DND-41 (cell line): ENCODE results near the gene OPRL1.

Experiments used
- ATAC-seq: fragments of 200-7000 bp; cut with Tn5 transposase; 3 replicates; pipeline ENCODE4 v1.9.1; 2021; ENCODE audit warnings: low read depth; ENCODE audit not compliant: insufficient read depth
- DNase-seq: peaks from one replicate; pipeline ENCODE4 v3.0.0-alpha.2; 2020
- H2AFZ ChIP-seq: 2 replicates; pipeline ENCODE4 v1.6.0; 2012; ENCODE audit warnings: low read depth, low read length
- H3K27ac ChIP-seq: 2 replicates; pipeline ENCODE4 v1.5.1; 2012; ENCODE audit warnings: low read length, inconsistent platforms
- H3K27me3 ChIP-seq: fragments of 200-600 bp; sonication (generic); 2 replicates; pipeline ENCODE4 v1.6.0; 2012; ENCODE audit warnings: low read length, mild to moderate bottlenecking, inconsistent platforms; ENCODE audit not compliant: insufficient read depth, poor library complexity
- H3K36me3 ChIP-seq: 2 replicates; pipeline ENCODE4 v1.5.1; 2012; ENCODE audit warnings: low read length, inconsistent platforms; ENCODE audit not compliant: insufficient read depth
- H3K4me1 ChIP-seq: 2 replicates; pipeline ENCODE4 v1.5.1; 2012; ENCODE audit warnings: mild to moderate bottlenecking, low read length; ENCODE audit not compliant: insufficient read depth
- H3K4me2 ChIP-seq: 2 replicates; pipeline ENCODE4 v1.6.0; 2012; ENCODE audit warnings: mild to moderate bottlenecking, moderate library complexity, low read length, inconsistent platforms; ENCODE audit not compliant: insufficient read depth
- H3K4me3 ChIP-seq, 2 experiments: fragments of 200-600 bp in 1 of 2; shearing (Covaris generic) in 1 of 2; 2 replicates each; pipeline ENCODE4 v1.5.1; 2012 to 2016; ENCODE audit warnings: inconsistent platforms in 2 of 2, low read length in 2 of 2, mild to moderate bottlenecking in 2 of 2, low read depth in 1 of 2, moderate library complexity in 1 of 2
- H3K79me2 ChIP-seq: 2 replicates; pipeline ENCODE4 v1.6.0; 2012; ENCODE audit warnings: low read length, inconsistent platforms; ENCODE audit not compliant: insufficient read depth
- H3K9ac ChIP-seq: 2 replicates; pipeline ENCODE4 v1.6.0; 2012; ENCODE audit warnings: low read depth, mild to moderate bottlenecking, inconsistent platforms, low read length, moderate library complexity
- H3K9me3 ChIP-seq: 2 replicates; pipeline ENCODE4 v1.5.1; 2012; ENCODE audit warnings: low read length, moderate library complexity, mild to moderate bottlenecking, inconsistent platforms; ENCODE audit not compliant: insufficient read depth, severe bottlenecking
- H4K20me1 ChIP-seq: 2 replicates; pipeline ENCODE4 v1.6.0; 2012; ENCODE audit warnings: low read length; ENCODE audit not compliant: insufficient read depth
- CTCF ChIP-seq: IDR thresholded peaks from 2 replicates; pipeline ENCODE4 v1.5.1; 2012; ENCODE audit warnings: borderline replicate concordance, low read length, moderate library complexity, mild to moderate bottlenecking; ENCODE audit not compliant: poor library complexity, severe bottlenecking; ENCODE audit errors: extremely low read depth
- EZH2 ChIP-seq: IDR thresholded peaks from 3 replicates; pipeline ENCODE4 v1.6.1; 2012; ENCODE audit warnings: borderline replicate concordance, low read depth, mild to moderate bottlenecking, moderate library complexity, low read length, inconsistent platforms; ENCODE audit not compliant: severe bottlenecking

The OPRL1 gene

GRCh38 chr20:64080813-64081623, 1.1 kb downstream of the OPRL1 start:
- TF ChIP-seq EZH2 (no peak), CTCF (no peak)
- Histone ChIP-seq H3K4me3 (no peak overlapping the region), H3K4me1 (peaks cover 43% of the 10 kb centered on the region), H3K4me2 (peak overlapping the region; percentile 92), H3K9me3 (no peaks in the 10 kb centered on the region), H2AFZ (no peak overlapping the region), H3K27me3 (peaks cover 30% of the 10 kb centered on the region), H4K20me1 (peaks cover 29% of the 10 kb centered on the region), H3K36me3 (peaks cover 4% of the 10 kb centered on the region), H3K27ac (no peak overlapping the region), H3K79me2 (peaks cover 12% of the 10 kb centered on the region), H3K9ac (peak overlapping the region; percentile 76; the same call in 1 of the 2 replicates)
- ATAC-seq (no peak), DNase-seq (no peak)

- no peak overlapping the region for H3K9ac ChIP-seq
- H3K4me2 ChIP-seq = no peak overlapping the region
Observed at GRCh38 chr20:64081624-64081964, 1.7 kb downstream of the OPRL1 start.

GRCh38 chr20:64082126-64082731, 2.3 kb downstream of the OPRL1 start:
- H4K20me1 ChIP-seq = peaks cover 21% of the 10 kb centered on the region; the same call in 1 of the 2 replicates
- no peak for DNase-seq
- H3K9ac ChIP-seq = no peak overlapping the region
- H3K27ac ChIP-seq = no peak overlapping the region
- no peak overlapping the region for H3K4me2 ChIP-seq
- peaks cover 12% of the 10 kb centered on the region for H3K79me2 ChIP-seq
- H3K36me3 ChIP-seq = no peaks in the 10 kb centered on the region; the same call in 1 of the 2 replicates
- no peak overlapping the region for H3K4me3 ChIP-seq
- peaks cover 30% of the 10 kb centered on the region for H3K27me3 ChIP-seq
- peaks cover 43% of the 10 kb centered on the region for H3K4me1 ChIP-seq
- H2AFZ ChIP-seq = no peak overlapping the region
- TF ChIP-seq EZH2 (no peak), CTCF (peak; percentile 2)
- no peak for ATAC-seq
- no peaks in the 10 kb centered on the region for H3K9me3 ChIP-seq

More at GRCh38 chr20:64081624-64081964, 1.7 kb downstream of the OPRL1 start:
- no peaks in the 10 kb centered on the region; the same call in 1 of the 2 replicates for H3K36me3 ChIP-seq
- TF ChIP-seq EZH2 (no peak), CTCF (no peak)
- no peak for DNase-seq
- peaks cover 43% of the 10 kb centered on the region for H3K4me1 ChIP-seq
- H2AFZ ChIP-seq = no peak overlapping the region
- peaks cover 30% of the 10 kb centered on the region for H3K27me3 ChIP-seq
- peaks cover 27% of the 10 kb centered on the region; the same call in 1 of the 2 replicates for H4K20me1 ChIP-seq
- H3K4me3 ChIP-seq = no peak overlapping the region
- H3K27ac ChIP-seq = no peak overlapping the region
- H3K79me2 ChIP-seq = peaks cover 12% of the 10 kb centered on the region
- no peaks in the 10 kb centered on the region for H3K9me3 ChIP-seq
- ATAC-seq = no peak
